Fibroblast of skin of left biceps (primary cell): ENCODE results near the gene SOWAHA.

Experiments used
- DNase-seq, 2 experiments: peaks; one replicate each; pipeline ENCODE4 v3.0.0-alpha.2; 2013; ENCODE audit warnings: low read depth in 2 of 2

Gene SOWAHA

GRCh38 chr5:132825834-132826391 is 12.8 kb downstream of the SOWAHA start:
- DNase-seq: no peak

- DNase-seq: no peak
These were observed 13.5 kb downstream of the SOWAHA start for GRCh38 chr5:132826424-132827082.

GRCh38 chr5:132827943-132828673 is 15.0 kb downstream of the SOWAHA start:
- DNase-seq: no peak

GRCh38 chr5:132828846-132829494 is 15.9 kb downstream of the SOWAHA start:
- DNase-seq: no peak

GRCh38 chr5:132829742-132830435 is 16.8 kb downstream of the SOWAHA start:
- no peak for DNase-seq

GRCh38 chr5:132830436-132831094 is 17.5 kb downstream of the SOWAHA start, which contains the start of gene SHROOM1:
TSS of gene SHROOM1 (minus strand) at chr5:132830647. CDS start at chr5:132826140, 4,507 bp downstream.
- DNase-seq: no peak

GRCh38 chr5:132831095-132831860 is 18.2 kb downstream of the SOWAHA start:
- DNase-seq: no peak

- no peak for DNase-seq
These were observed 19.5 kb downstream of the SOWAHA start for GRCh38 chr5:132832612-132833011.

GRCh38 chr5:132834057-132834456 is 21.0 kb downstream of the SOWAHA start:
- DNase-seq: no peak

GRCh38 chr5:132836852-132837251 is 23.8 kb downstream of the SOWAHA start:
- no peak for DNase-seq

- no peak for DNase-seq
These were observed 24.8 kb downstream of the SOWAHA start for GRCh38 chr5:132837868-132838267.

- no peak for DNase-seq
These were observed 25.6 kb downstream of the SOWAHA start for GRCh38 chr5:132838516-132839282.

GRCh38 chr5:132839426-132840301 is 26.6 kb downstream of the SOWAHA start:
- DNase-seq: no peak

GRCh38 chr5:132840313-132840712 is 27.2 kb downstream of the SOWAHA start:
- DNase-seq: no peak

- DNase-seq: no peak
These were observed 27.8 kb downstream of the SOWAHA start for GRCh38 chr5:132840896-132841295.

- no peak for DNase-seq
These were observed 28.2 kb downstream of the SOWAHA start for GRCh38 chr5:132841305-132841704.

GRCh38 chr5:132848270-132848669 is 35.2 kb downstream of the SOWAHA start:
- no peak for DNase-seq

GRCh38 chr5:132849347-132849746 is 36.2 kb downstream of the SOWAHA start:
- DNase-seq: no peak

- no peak for DNase-seq
These were observed 37.0 kb downstream of the SOWAHA start for GRCh38 chr5:132850066-132850465.
